Gastroesophageal sphincter (tissue), 3 donors: ENCODE results near the gene PPFIA1.

Experiments used
- EP300 ChIP-seq: sonication (generic); formaldehyde crosslinking; IDR thresholded peaks from one replicate; pipeline ENCODE4 v1.6.1; 2017; ENCODE audit warnings: antibody characterized with exemption, mild to moderate bottlenecking
- POLR2A ChIP-seq, 2 donors: fragments of 450-650 bp; IDR thresholded peaks; one replicate each; pipeline ENCODE4 v1.6.1; 2017; ENCODE audit warnings: antibody characterized with exemption in 2 of 2, mild to moderate bottlenecking in 2 of 2, moderate library complexity in 1 of 2
- POLR2AphosphoS5 ChIP-seq: sonication (generic); formaldehyde crosslinking; IDR thresholded peaks from one replicate; pipeline ENCODE4 v1.6.1; 2017; ENCODE audit warnings: antibody characterized with exemption
- TF ChIP-seq, protein P1 (sequence below), 4 experiments: fragments of 200-600 bp in 2 of 4; fragments of 450-650 bp in 2 of 4; sonication (generic) in 1 of 4; IDR thresholded peaks; one replicate each; pipeline ENCODE4 v1.5.1; 2017 to 2019; ENCODE audit warnings: antibody characterized with exemption in 4 of 4, mild to moderate bottlenecking in 2 of 4, moderate library complexity in 2 of 4

DNA sequence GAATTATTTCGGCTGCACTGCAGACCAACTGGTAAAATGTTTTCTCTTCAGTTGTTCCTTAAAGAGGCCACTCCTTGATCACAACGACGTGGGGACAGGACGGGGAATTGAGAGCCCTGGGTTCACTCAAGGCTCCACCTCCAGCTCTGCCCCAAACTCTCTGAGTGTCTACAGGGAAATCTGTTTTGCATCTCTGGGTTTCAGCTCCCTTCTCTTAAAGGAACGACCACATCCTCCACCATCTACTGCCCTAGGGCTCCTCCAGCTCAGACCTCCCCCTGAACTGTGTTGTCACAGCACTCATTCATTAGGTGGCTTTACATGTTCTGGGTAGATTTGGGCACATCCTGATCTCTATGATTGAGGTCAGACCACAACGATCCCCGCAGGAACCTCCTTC is 5.1 kb upstream of the PPFIA1 start:
- TF ChIP-seq, protein P1, sequence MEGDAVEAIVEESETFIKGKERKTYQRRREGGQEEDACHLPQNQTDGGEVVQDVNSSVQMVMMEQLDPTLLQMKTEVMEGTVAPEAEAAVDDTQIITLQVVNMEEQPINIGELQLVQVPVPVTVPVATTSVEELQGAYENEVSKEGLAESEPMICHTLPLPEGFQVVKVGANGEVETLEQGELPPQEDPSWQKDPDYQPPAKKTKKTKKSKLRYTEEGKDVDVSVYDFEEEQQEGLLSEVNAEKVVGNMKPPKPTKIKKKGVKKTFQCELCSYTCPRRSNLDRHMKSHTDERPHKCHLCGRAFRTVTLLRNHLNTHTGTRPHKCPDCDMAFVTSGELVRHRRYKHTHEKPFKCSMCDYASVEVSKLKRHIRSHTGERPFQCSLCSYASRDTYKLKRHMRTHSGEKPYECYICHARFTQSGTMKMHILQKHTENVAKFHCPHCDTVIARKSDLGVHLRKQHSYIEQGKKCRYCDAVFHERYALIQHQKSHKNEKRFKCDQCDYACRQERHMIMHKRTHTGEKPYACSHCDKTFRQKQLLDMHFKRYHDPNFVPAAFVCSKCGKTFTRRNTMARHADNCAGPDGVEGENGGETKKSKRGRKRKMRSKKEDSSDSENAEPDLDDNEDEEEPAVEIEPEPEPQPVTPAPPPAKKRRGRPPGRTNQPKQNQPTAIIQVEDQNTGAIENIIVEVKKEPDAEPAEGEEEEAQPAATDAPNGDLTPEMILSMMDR (IDR thresholded peaks at IDR 0.05), result no peak
- TF ChIP-seq POLR2AphosphoS5 (no peak), EP300 (no peak), POLR2A (IDR thresholded peaks at IDR 0.05) (no peak)
